ENCODE results near the gene SIL1. TPM values are rescaled to one million over a fixed set of nuclear protein-coding genes. Genes with fewer than 3 reads are reported as not detected.

SIL1 gene
- total and polyA plus RNA-seq, 2 experiments from 2014 or later, result 78.8 to 89.8 TPM

GRCh38 chr5:139025651-139026050, 172.5 kb downstream of the SIL1 start:
- H3F3A ChIP-seq (ENCODE audit: insufficient read depth), result peaks cover 7% of the 10 kb centered on the region; the same call in 1 of the 2 replicates
- H3K4me1 ChIP-seq (ENCODE audit: insufficient read depth), result peaks cover 9% of the 10 kb centered on the region
- H3K4me3 ChIP-seq, result no peak overlapping the region
- H2AFZ ChIP-seq, result no peak overlapping the region
- H3K27me3 ChIP-seq (replicated peaks; ENCODE audit: insufficient read depth), result no peaks in the 10 kb centered on the region
- no peak overlapping the region for H3K27ac ChIP-seq
- H3K9me3 ChIP-seq (ENCODE audit: low read depth), result no peaks in the 10 kb centered on the region
- 71 to 78% methylated on average over 2 of the region's 2 CpGs for WGBS, 2 experiments (ENCODE audit: low coverage in 1 of 2, low lambda C conversion rate in 2 of 2, missing lambda C conversion rate in 2 of 2)
- no peak overlapping the region for H3K4me2 ChIP-seq (ENCODE audit: unreplicated experiment)
- in situ Hi-C loops (cut with MboI), result no loop called here
- DNase-seq, result no peak
- no peak overlapping the region for H3K9ac ChIP-seq
- H3K9me2 ChIP-seq (ENCODE audit: insufficient read depth), result no peaks in the 10 kb centered on the region
- TF ChIP-seq EZH2phosphoT487 (IDR thresholded peaks at IDR 0.05; ENCODE audit: insufficient read depth, low read depth) (no peak), EZH2 (IDR thresholded peaks at IDR 0.05; ENCODE audit: insufficient read depth, poor library complexity, severe bottlenecking) (no peak)
- H3K79me2 ChIP-seq (ENCODE audit: insufficient read depth), result no peaks in the 10 kb centered on the region
- no peaks in the 10 kb centered on the region for H4K20me1 ChIP-seq (ENCODE audit: insufficient read depth)
- no peaks in the 10 kb centered on the region for H3K36me3 ChIP-seq (ENCODE audit: low read depth)

- Histone ChIP-seq H3K4me3 (no peak overlapping the region), H3K4me1 (ENCODE audit: insufficient read depth) (peaks cover 9% of the 10 kb centered on the region), H3K9me3 (ENCODE audit: low read depth) (no peaks in the 10 kb centered on the region), H3K27me3 (replicated peaks; ENCODE audit: insufficient read depth) (no peaks in the 10 kb centered on the region), H3K27ac (no peak overlapping the region), H3F3A (ENCODE audit: insufficient read depth) (peaks cover 7% of the 10 kb centered on the region; the same call in 1 of the 2 replicates), H3K9me2 (ENCODE audit: insufficient read depth) (no peaks in the 10 kb centered on the region), H3K4me2 (ENCODE audit: unreplicated experiment) (no peak overlapping the region), H2AFZ (no peak overlapping the region), H3K9ac (no peak overlapping the region), H4K20me1 (ENCODE audit: insufficient read depth) (no peaks in the 10 kb centered on the region), H3K36me3 (ENCODE audit: low read depth) (no peaks in the 10 kb centered on the region), H3K79me2 (ENCODE audit: insufficient read depth) (no peaks in the 10 kb centered on the region)
- in situ Hi-C loops (cut with MboI), result no loop called here
- no peak for DNase-seq
- 81 to 82% methylated on average over 8 of the region's 8 CpGs for WGBS, 2 experiments (ENCODE audit: low coverage in 1 of 2, low lambda C conversion rate in 2 of 2, missing lambda C conversion rate in 2 of 2)
- TF ChIP-seq EZH2phosphoT487 (IDR thresholded peaks at IDR 0.05; ENCODE audit: insufficient read depth, low read depth) (no peak), EZH2 (IDR thresholded peaks at IDR 0.05; ENCODE audit: insufficient read depth, poor library complexity, severe bottlenecking) (no peak)
Observed at GRCh38 chr5:139023286-139023685, 174.9 kb downstream of the SIL1 start.

- H3K4me3 ChIP-seq, result no peak overlapping the region
- 62 to 83% methylated on average over 1 of the region's 1 CpG for WGBS, 2 experiments (ENCODE audit: low coverage in 1 of 2, low lambda C conversion rate in 2 of 2, missing lambda C conversion rate in 2 of 2)
- H3K4me1 ChIP-seq (ENCODE audit: insufficient read depth), result peaks cover 3% of the 10 kb centered on the region
- peak; percentile 28 for DNase-seq
- H3K9ac ChIP-seq, result no peak overlapping the region
- no peak overlapping the region for H2AFZ ChIP-seq
- no peaks in the 10 kb centered on the region for H3K9me2 ChIP-seq (ENCODE audit: insufficient read depth)
- in situ Hi-C loops (cut with MboI), result no loop called here
- H3K9me3 ChIP-seq (ENCODE audit: low read depth), result no peaks in the 10 kb centered on the region
- no peaks in the 10 kb centered on the region for H3K36me3 ChIP-seq (ENCODE audit: low read depth)
- TF ChIP-seq EZH2phosphoT487 (IDR thresholded peaks at IDR 0.05; ENCODE audit: insufficient read depth, low read depth), result no peak
- no peak for TF ChIP-seq EZH2 (IDR thresholded peaks at IDR 0.05; ENCODE audit: insufficient read depth, poor library complexity, severe bottlenecking)
- no peaks in the 10 kb centered on the region for H3K27me3 ChIP-seq (replicated peaks; ENCODE audit: insufficient read depth)
- H4K20me1 ChIP-seq (ENCODE audit: insufficient read depth), result no peaks in the 10 kb centered on the region
- peaks cover 3% of the 10 kb centered on the region; the same call in 1 of the 2 replicates for H3F3A ChIP-seq (ENCODE audit: insufficient read depth)
- H3K4me2 ChIP-seq (ENCODE audit: unreplicated experiment), result no peak overlapping the region
- no peaks in the 10 kb centered on the region for H3K79me2 ChIP-seq (ENCODE audit: insufficient read depth)
- H3K27ac ChIP-seq, result no peak overlapping the region
Observed at GRCh38 chr5:139022528-139022927, 175.6 kb downstream of the SIL1 start.

- Histone ChIP-seq H3K36me3 (ENCODE audit: low read depth) (no peaks in the 10 kb centered on the region), H3K9me3 (ENCODE audit: low read depth) (no peaks in the 10 kb centered on the region), H3K4me2 (ENCODE audit: unreplicated experiment) (no peak overlapping the region), H3F3A (ENCODE audit: insufficient read depth) (no peaks in the 10 kb centered on the region), H3K9me2 (ENCODE audit: insufficient read depth) (no peaks in the 10 kb centered on the region), H2AFZ (no peak overlapping the region), H3K4me1 (ENCODE audit: insufficient read depth) (no peaks in the 10 kb centered on the region), H3K4me3 (no peak overlapping the region), H3K9ac (no peak overlapping the region), H3K27ac (no peak overlapping the region), H4K20me1 (ENCODE audit: insufficient read depth) (no peaks in the 10 kb centered on the region), H3K27me3 (replicated peaks; ENCODE audit: insufficient read depth) (no peaks in the 10 kb centered on the region), H3K79me2 (ENCODE audit: insufficient read depth) (no peaks in the 10 kb centered on the region)
- no peak for TF ChIP-seq EZH2phosphoT487 (IDR thresholded peaks at IDR 0.05; ENCODE audit: insufficient read depth, low read depth)
- TF ChIP-seq EZH2 (IDR thresholded peaks at IDR 0.05; ENCODE audit: insufficient read depth, poor library complexity, severe bottlenecking), result no peak
- DNase-seq, result no peak
- WGBS, 2 experiments (ENCODE audit: low coverage in 1 of 2, low lambda C conversion rate in 2 of 2, missing lambda C conversion rate in 2 of 2), result 95 to 96% methylated on average over 3 of the region's 3 CpGs
- in situ Hi-C loops (cut with MboI), result no loop called here
Observed at GRCh38 chr5:139021346-139021745, 176.8 kb downstream of the SIL1 start.

GRCh38 chr5:139019880-139020279, 178.3 kb downstream of the SIL1 start:
- Histone ChIP-seq H3K79me2 (ENCODE audit: insufficient read depth) (no peaks in the 10 kb centered on the region), H3K9me3 (ENCODE audit: low read depth) (no peaks in the 10 kb centered on the region), H3K4me3 (no peak overlapping the region), H2AFZ (no peak overlapping the region), H3K27ac (no peak overlapping the region), H3F3A (ENCODE audit: insufficient read depth) (0 out of 2 replicates have a peak, but pooled peaks cover 6% of the 10 kb centered on the region), H3K9ac (no peak overlapping the region), H3K4me1 (ENCODE audit: insufficient read depth) (peaks cover 4% of the 10 kb centered on the region; the same call in 1 of the 2 replicates), H3K27me3 (replicated peaks; ENCODE audit: insufficient read depth) (no peaks in the 10 kb centered on the region), H4K20me1 (ENCODE audit: insufficient read depth) (no peaks in the 10 kb centered on the region), H3K4me2 (ENCODE audit: unreplicated experiment) (no peak overlapping the region), H3K36me3 (ENCODE audit: low read depth) (no peaks in the 10 kb centered on the region), H3K9me2 (ENCODE audit: insufficient read depth) (no peaks in the 10 kb centered on the region)
- DNase-seq, result no peak
- 81 to 82% methylated on average over 4 of the region's 4 CpGs for WGBS, 2 experiments (ENCODE audit: low coverage in 1 of 2, low lambda C conversion rate in 2 of 2, missing lambda C conversion rate in 2 of 2)
- in situ Hi-C loops (cut with MboI), result no loop called here
- TF ChIP-seq EZH2phosphoT487 (IDR thresholded peaks at IDR 0.05; ENCODE audit: insufficient read depth, low read depth) (no peak), EZH2 (IDR thresholded peaks at IDR 0.05; ENCODE audit: insufficient read depth, poor library complexity, severe bottlenecking) (no peak)
